H1 (cell line): Measurements from ENCODE around the gene DDX1. TPM values are rescaled to one million over a fixed set of nuclear protein-coding genes. Genes with fewer than 3 reads are reported as not detected.

ENCODE experiments used
- JUN ChIP-seq: IDR thresholded peaks from 2 replicates; pipeline ENCODE4 v1.6.1; 2011; ENCODE audit warnings: low read depth, mild to moderate bottlenecking, improper control_type of control experiment, low read length
- SP2 ChIP-seq: IDR thresholded peaks from 2 replicates; pipeline ENCODE4 v1.6.1; 2012; ENCODE audit warnings: mild to moderate bottlenecking, low read length, inconsistent platforms
- TCF12 ChIP-seq: IDR thresholded peaks from 2 replicates; pipeline ENCODE4 v1.6.1; 2011; ENCODE audit warnings: low read depth, mild to moderate bottlenecking, low read length
- polyA plus RNA-seq, 7 experiments: library from polyadenylated mRNA; depleted of rRNA in 3 of 7; stranded (reverse) in 5 of 7; unstranded in 2 of 7; fragments of >200 nt in 5 of 7; fragments of 200-250 nt in 2 of 7; gene quantifications; 1 replicate in 5 of 7; 2 replicates in 1 of 7; 4 replicates in 1 of 7; pipeline versions ENCODE4 v1.2.1 to v1.2.3, GENCODE V29; 2011 to 2013; ENCODE audit warnings: missing spikeins in 2 of 7, mixed read lengths in 2 of 7
- total RNA-seq: library from RNA; stranded (reverse); fragmentation: NEBNext Ultra II Directional; extraction: Animal tissue kit (Norgen Biotek cat#: 25700); gene quantifications from 2 replicates; pipeline ENCODE4 v1.2.1, GENCODE V29; 2021

DDX1 gene
- total and polyA plus RNA-seq, 2 of the 8 experiments (the other 6 are each of a cell fraction or from before 2014, with no cell fraction given) = 51.1 to 161 TPM

GRCh38 chr2:15603044-15603765 lies 11.5 kb downstream of the DDX1 start (continued):
- TF ChIP-seq SP2 (no peak), JUN (no peak), TCF12 (no peak)
